Esophagus squamous epithelium (tissue), 4 donors: ENCODE data around the gene CNOT2.

Experiments used
- CTCF ChIP-seq, 6 experiments: fragments of 450-650 bp in 4 of 6; fragments of 200-600 bp in 2 of 6; sonication (generic) in 2 of 6; IDR thresholded peaks; one replicate each; pipeline ENCODE4 v1.5.1; 2016 to 2019; ENCODE audit warnings: antibody characterized with exemption in 6 of 6, mild to moderate bottlenecking in 4 of 6, moderate library complexity in 4 of 6
- POLR2A ChIP-seq, 4 donors: fragments of 450-650 bp; IDR thresholded peaks; one replicate each; pipeline ENCODE4 v1.6.1; 2017; ENCODE audit warnings: antibody characterized with exemption in 4 of 4, mild to moderate bottlenecking in 4 of 4, moderate library complexity in 3 of 4

- TF ChIP-seq CTCF (IDR thresholded peaks at IDR 0.05) (no peak), POLR2A (IDR thresholded peaks at IDR 0.05) (no peak)
Measured at GRCh38 chr12:70306676-70307075, 63.4 kb downstream of the CNOT2 start.
